Keratinocyte (primary cell): ENCODE data around the gene CDYL.

ENCODE experiments used
- EZH2 ChIP-seq: IDR thresholded peaks from one replicate; pipeline ENCODE4 v1.6.1; 2012; ENCODE audit warnings: inconsistent platforms, mild to moderate bottlenecking, low read length, moderate library complexity
- TF ChIP-seq, protein P1 (sequence below), 3 experiments: IDR thresholded peaks in 1 of 3; conservative IDR thresholded peaks in 1 of 3; optimal IDR thresholded peaks in 1 of 3; 2 replicates in 2 of 3; 3 replicates in 1 of 3; pipeline versions ENCODE3 to v1.5.1; 2011; ENCODE audit warnings: low read length in 3 of 3, mild to moderate bottlenecking in 3 of 3, moderate library complexity in 2 of 3, control low read depth in 1 of 3, inconsistent platforms in 1 of 3; ENCODE audit not compliant: insufficient read depth in 2 of 3; ENCODE audit errors: extremely low read depth in 1 of 3

GRCh38 chr6:4930025-4930691 is 154.0 kb downstream of the CDYL start:
- TF ChIP-seq, protein P1, sequence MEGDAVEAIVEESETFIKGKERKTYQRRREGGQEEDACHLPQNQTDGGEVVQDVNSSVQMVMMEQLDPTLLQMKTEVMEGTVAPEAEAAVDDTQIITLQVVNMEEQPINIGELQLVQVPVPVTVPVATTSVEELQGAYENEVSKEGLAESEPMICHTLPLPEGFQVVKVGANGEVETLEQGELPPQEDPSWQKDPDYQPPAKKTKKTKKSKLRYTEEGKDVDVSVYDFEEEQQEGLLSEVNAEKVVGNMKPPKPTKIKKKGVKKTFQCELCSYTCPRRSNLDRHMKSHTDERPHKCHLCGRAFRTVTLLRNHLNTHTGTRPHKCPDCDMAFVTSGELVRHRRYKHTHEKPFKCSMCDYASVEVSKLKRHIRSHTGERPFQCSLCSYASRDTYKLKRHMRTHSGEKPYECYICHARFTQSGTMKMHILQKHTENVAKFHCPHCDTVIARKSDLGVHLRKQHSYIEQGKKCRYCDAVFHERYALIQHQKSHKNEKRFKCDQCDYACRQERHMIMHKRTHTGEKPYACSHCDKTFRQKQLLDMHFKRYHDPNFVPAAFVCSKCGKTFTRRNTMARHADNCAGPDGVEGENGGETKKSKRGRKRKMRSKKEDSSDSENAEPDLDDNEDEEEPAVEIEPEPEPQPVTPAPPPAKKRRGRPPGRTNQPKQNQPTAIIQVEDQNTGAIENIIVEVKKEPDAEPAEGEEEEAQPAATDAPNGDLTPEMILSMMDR (optimal IDR thresholded peaks at IDR 0.05 in 1 of 3, IDR thresholded peaks at IDR 0.05 in 1 of 3, conservative IDR thresholded peaks at IDR 0.05 in 1 of 3; ENCODE audit: extremely low read depth in 1 of 3, insufficient read depth in 2 of 3, low read length in 3 of 3): no peak
- TF ChIP-seq EZH2: no peak
